SH-SY5Y (cell line): Measurements from ENCODE around the gene MTNR1A.

ENCODE experiments used
- GATA2 ChIP-seq: IDR thresholded peaks from 2 replicates; pipeline ENCODE4 v1.6.1; 2011; ENCODE audit warnings: mild to moderate bottlenecking, low read depth, low read length
- GATA3 ChIP-seq: IDR thresholded peaks from 2 replicates; pipeline ENCODE4 v1.6.1; 2011; ENCODE audit warnings: low read depth, mild to moderate bottlenecking, low read length, moderate library complexity

DNA sequence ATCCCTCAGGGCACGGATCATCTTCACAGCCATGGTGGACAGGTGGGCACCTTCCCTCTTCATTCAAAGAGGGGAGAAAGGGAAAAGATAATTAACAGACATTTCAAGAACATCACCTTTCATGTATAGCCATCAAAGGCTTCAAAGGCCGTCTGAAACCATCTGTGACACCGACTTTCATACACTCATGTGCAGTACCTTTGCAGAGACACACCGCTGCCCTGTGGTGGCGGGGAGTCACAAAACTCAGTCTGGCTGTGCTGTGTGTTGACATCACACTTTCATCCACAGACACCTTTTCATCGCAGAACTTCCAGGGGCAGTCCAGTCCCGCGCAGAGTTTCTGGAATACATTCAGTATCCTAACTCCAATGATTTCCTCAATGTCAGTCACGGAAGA is 47.6 kb upstream of the MTNR1A start:
- TF ChIP-seq GATA3 (no peak), GATA2 (no peak)
